PC-9 (cell line): ENCODE results near the gene GPS1. TPM values are rescaled to one million over a fixed set of nuclear protein-coding genes. Genes with fewer than 3 reads are reported as not detected.
A peak's percentile ranks its signal among the peaks of the same experiment; 100 is the strongest.

Source experiments
- BruUV-seq: library from RNA; stranded (reverse); fragments of 400-500 nt; replicated peaks from 2 replicates; lab custom pipeline; 2021; lab: Mats Ljungman, UMichigan
- CTCF ChIA-PET: fragments of 300-600 bp; sonication (Branson Sonifier 250); formaldehyde crosslinking; loops from one replicate; lab custom pipeline; 2022; ENCODE audit warnings: antibody characterized with exemption; lab: Charles Lee
- POLR2A ChIA-PET: fragments of 300-600 bp; sonication (Branson Sonifier 250); formaldehyde crosslinking; loops from one replicate; lab custom pipeline; 2022; ENCODE audit warnings: antibody characterized with exemption; ENCODE audit not compliant: unreplicated experiment; lab: Charles Lee
- DNase-seq, 2 experiments: peaks; one replicate each; pipeline versions ENCODE4 v3.0.0 to v3.0.0-alpha.2; 2015 to 2022; ENCODE audit warnings: mixed read lengths in 1 of 2
- H2AFZ ChIP-seq: fragments of 200-600 bp; sonication (generic); 2 replicates; pipeline ENCODE4 v1.8.1; 2017; ENCODE audit warnings: antibody characterized with exemption
- H3F3A ChIP-seq: fragments of 200-600 bp; sonication (generic); 2 replicates; pipeline ENCODE4 v1.8.1; 2017; ENCODE audit warnings: antibody characterized with exemption, mild to moderate bottlenecking, low read depth; ENCODE audit not compliant: insufficient read depth
- H3K27ac ChIP-seq: fragments of 200-600 bp; sonication (generic); 2 replicates; pipeline ENCODE4 v1.6.1; 2016; ENCODE audit warnings: mixed run types
- H3K27me3 ChIP-seq: fragments of 200-600 bp; sonication (generic); 2 replicates; pipeline ENCODE4 v1.6.1; 2016; ENCODE audit warnings: low read depth, mixed run types; ENCODE audit not compliant: insufficient read depth
- H3K36me3 ChIP-seq: fragments of 200-600 bp; sonication (generic); 2 replicates; pipeline ENCODE4 v1.6.1; 2016; ENCODE audit warnings: low read depth, mixed run types
- H3K4me1 ChIP-seq: fragments of 200-600 bp; sonication (generic); replicated peaks from 2 replicates; pipeline ENCODE4 v1.6.1; 2016; ENCODE audit warnings: mixed run types; ENCODE audit not compliant: insufficient read depth
- H3K4me2 ChIP-seq: fragments of 200-600 bp; sonication (generic); 2 replicates; pipeline ENCODE4 v1.6.1; 2017; ENCODE audit warnings: mixed run types
- H3K4me3 ChIP-seq: fragments of 200-600 bp; sonication (generic); 2 replicates; pipeline ENCODE4 v1.6.1; 2016; ENCODE audit warnings: mixed run types
- H3K79me2 ChIP-seq: fragments of 200-600 bp; sonication (generic); 2 replicates; pipeline ENCODE4 v1.6.1; 2017; ENCODE audit warnings: low read depth, mixed run types
- H3K9me2 ChIP-seq: fragments of 200-600 bp; sonication (generic); 2 replicates; pipeline ENCODE4 v1.8.1; 2017; ENCODE audit warnings: mild to moderate bottlenecking; ENCODE audit not compliant: insufficient read depth
- H3K9me3 ChIP-seq: fragments of 200-600 bp; sonication (generic); 2 replicates; pipeline ENCODE4 v1.8.1; 2016; ENCODE audit warnings: low read depth; ENCODE audit not compliant: insufficient read depth
- H4K20me1 ChIP-seq: fragments of 200-600 bp; sonication (generic); 2 replicates; pipeline ENCODE4 v1.8.1; 2017; ENCODE audit not compliant: insufficient read depth
- EZH2 ChIP-seq: fragments of 200-600 bp; sonication (generic); IDR thresholded peaks from 2 replicates; pipeline ENCODE4 v1.8.0; 2017; ENCODE audit warnings: antibody characterized with exemption, low read depth
- intact Hi-C: fragments of 100-400 bp; cut with micrococcal nuclease; formaldehyde crosslinking; loops from one replicate; pipeline ENCODE4 v1.10.0; 2022; ENCODE audit not compliant: unreplicated experiment
- total RNA-seq: library from RNA; stranded (reverse); gene quantifications from 2 replicates; pipeline ENCODE4 v1.2.3, GENCODE V29; 2021
- TF ChIP-seq, protein P1 (sequence below): fragments of 200-600 bp; sonication (generic); conservative IDR thresholded peaks from 2 replicates; pipeline ENCODE4 v1.6.1; 2017; ENCODE audit warnings: mixed run types, antibody characterized with exemption, mild to moderate bottlenecking, moderate library complexity

Gene GPS1
- total RNA-seq, 1 experiment from 2014 or later = 121 TPM

DNA sequence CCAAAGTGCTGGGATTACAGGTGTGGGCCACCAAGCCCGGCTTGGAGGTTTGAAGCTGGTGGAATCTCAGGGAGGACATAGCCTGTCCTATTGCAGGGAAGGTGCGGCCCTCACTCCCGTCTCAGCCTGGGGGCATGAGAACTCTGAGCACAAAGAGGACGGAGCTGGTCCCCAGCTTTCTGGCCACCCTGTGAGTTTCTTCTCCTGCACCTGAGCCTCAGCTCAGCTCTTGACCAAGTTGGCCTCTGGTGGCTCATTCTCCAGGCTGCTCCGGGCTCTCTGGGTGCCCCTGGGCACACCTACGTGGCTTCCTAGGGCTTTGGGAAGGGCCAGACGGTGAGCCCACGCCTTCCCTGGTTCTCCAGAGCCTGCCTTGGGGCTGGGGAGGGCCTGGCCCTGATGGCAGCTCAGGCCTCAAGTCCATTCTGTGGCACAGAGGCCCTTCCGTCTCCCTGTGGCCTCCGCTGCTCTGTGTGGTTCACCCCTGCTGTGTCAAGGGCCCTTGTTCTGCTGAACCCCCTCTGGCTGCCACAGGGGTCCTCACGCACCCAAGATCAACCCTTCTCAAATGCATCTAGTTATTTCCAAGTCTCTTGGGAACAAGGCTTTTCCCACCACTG, 53.2 kb downstream of the GPS1 start:
- Histone ChIP-seq H3K27me3 (no peaks in the 10 kb centered on the region), H3K4me3 (peak overlapping the region; percentile 54; the same call in 1 of the 2 replicates), H3K79me2 (peaks cover 10% of the 10 kb centered on the region), H3F3A (peaks cover 44% of the 10 kb centered on the region), H3K9me2 (no peaks in the 10 kb centered on the region), H3K36me3 (no peaks in the 10 kb centered on the region), H2AFZ (no peak overlapping the region), H3K27ac (peak overlapping the region; percentile 71), H3K4me2 (peak overlapping the region; percentile 81), H3K9me3 (no peaks in the 10 kb centered on the region), H3K4me1 (peaks cover 72% of the 10 kb centered on the region), H4K20me1 (no peaks in the 10 kb centered on the region)
- CTCF ChIA-PET = no interaction called here
- intact Hi-C loops = loop anchor here (5.0 to 10.0 kb wide), 3 partner anchors 127 to 230 kb away; partner anchors contain the start of genes ALYREF, ANAPC11 and SECTM1
- no peak for DNase-seq
- no TSS peak for BruUV-seq
- TF ChIP-seq EZH2 = no peak
- TF ChIP-seq, protein P1, sequence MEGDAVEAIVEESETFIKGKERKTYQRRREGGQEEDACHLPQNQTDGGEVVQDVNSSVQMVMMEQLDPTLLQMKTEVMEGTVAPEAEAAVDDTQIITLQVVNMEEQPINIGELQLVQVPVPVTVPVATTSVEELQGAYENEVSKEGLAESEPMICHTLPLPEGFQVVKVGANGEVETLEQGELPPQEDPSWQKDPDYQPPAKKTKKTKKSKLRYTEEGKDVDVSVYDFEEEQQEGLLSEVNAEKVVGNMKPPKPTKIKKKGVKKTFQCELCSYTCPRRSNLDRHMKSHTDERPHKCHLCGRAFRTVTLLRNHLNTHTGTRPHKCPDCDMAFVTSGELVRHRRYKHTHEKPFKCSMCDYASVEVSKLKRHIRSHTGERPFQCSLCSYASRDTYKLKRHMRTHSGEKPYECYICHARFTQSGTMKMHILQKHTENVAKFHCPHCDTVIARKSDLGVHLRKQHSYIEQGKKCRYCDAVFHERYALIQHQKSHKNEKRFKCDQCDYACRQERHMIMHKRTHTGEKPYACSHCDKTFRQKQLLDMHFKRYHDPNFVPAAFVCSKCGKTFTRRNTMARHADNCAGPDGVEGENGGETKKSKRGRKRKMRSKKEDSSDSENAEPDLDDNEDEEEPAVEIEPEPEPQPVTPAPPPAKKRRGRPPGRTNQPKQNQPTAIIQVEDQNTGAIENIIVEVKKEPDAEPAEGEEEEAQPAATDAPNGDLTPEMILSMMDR = no peak
- POLR2A ChIA-PET = no interaction called here

DNA sequence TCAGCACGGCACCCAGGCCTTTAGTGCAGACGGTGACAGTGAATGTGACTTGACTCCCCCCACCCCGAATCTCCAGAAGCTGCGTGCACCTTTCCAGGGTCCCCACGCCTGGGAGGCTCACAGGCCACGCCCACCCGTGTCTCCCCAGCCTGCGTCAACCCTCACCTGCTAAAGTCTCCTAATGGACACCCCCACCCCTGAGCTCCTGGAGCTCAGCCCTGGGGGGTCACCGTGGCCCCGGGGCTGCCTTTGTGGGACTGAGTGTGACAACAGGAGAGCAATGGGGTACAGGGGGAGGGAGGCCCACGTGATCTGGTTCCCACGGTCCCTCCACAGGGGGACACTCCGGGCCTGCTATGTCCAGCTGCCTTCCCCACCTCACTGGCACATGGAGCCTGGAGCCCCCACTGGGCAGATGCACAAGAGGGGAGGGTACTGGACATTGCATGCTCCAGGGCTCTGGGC, 53.8 kb downstream of the GPS1 start:
- peaks cover 72% of the 10 kb centered on the region for H3K4me1 ChIP-seq

More for the DNA sequence above, 53.8 kb downstream of the GPS1 start:
- TF ChIP-seq, protein P1 = no peak
- no peak for TF ChIP-seq EZH2
- Histone ChIP-seq H3F3A (peaks cover 42% of the 10 kb centered on the region), H4K20me1 (no peaks in the 10 kb centered on the region), H3K9me3 (no peaks in the 10 kb centered on the region), H3K27ac (peak overlapping the region; percentile 71), H3K27me3 (no peaks in the 10 kb centered on the region), H3K9me2 (no peaks in the 10 kb centered on the region), H3K4me3 (peak overlapping the region; percentile 54), H2AFZ (no peak overlapping the region), H3K79me2 (peaks cover 10% of the 10 kb centered on the region), H3K4me2 (peak overlapping the region; percentile 81), H3K36me3 (no peaks in the 10 kb centered on the region)
- ChIA-PET CTCF (interaction anchor here (1.1 kb wide), 1 partner anchor 68 kb away, joined by 5 read pairs; the partner anchor contains the start of gene DCXR), POLR2A (interaction anchor here (1.7 kb wide), 1 partner anchor 10 kb away, joined by 5 read pairs; no protein-coding TSS in a partner anchor)
- intact Hi-C loops = loop anchor here (5.0 to 10.0 kb wide), 3 partner anchors 127 to 229 kb away; partner anchors contain the start of genes ALYREF, ANAPC11 and SECTM1
- no TSS peak for BruUV-seq
- no peak for DNase-seq
